ENCODE measurements around the gene TPR.

The TPR gene

DNA sequence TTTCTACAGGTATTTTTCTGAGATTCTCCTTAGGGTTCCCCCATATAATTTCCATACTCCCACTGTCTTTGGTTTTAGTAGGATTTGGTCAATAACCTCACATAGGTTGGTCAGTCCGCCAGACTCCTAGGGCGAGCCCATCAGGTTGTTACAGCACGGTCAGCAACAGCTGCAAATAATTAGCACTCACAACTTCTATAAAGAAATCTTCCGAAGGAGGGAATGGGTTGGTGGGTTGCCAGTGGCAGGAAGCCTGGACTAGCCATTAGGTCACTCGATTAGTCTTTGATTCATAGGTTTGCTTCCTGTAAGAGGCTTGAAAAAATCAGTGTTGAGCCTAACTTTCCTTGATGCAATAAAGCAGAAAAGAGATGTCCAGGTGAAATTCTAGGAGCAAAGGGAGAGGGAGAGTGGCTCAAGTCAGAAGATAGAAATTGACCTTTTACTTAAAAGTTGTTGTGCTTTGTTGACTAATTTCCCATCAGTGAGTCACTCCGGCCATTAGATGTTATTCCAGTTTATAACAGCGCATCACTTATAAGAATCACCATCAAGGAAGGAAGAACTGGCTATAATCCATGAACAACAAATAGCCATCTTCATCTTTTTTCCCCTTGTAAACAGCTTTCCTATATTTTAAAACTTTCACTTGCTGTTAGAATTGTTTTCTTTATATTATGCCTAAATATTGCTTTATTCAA is 88.3 kb downstream of the TPR start:
- no peak for DNase-seq

DNA sequence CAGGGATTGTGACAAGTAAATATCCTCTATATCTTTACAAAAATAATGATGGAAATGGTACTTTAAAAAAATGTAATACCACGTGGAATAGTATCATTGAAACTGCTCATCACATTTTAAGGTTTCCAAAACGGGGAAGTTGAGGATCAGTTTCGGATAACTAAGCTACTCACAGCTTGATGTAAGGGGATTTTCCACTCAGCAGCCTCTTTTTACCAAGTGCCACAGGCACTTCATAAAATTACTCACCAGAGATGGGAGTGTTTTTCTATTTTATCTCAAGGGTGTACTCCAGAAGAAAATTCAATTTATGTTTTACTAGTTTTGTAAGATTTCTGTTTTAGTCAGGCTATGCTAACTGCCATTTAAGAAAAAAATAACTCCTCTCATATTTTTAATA is 91.7 kb downstream of the TPR start:
- DNase-seq = no peak

- no peak for DNase-seq
These were observed 92.6 kb downstream of the TPR start for GRCh38 chr1:186282466-186282865.

DNA sequence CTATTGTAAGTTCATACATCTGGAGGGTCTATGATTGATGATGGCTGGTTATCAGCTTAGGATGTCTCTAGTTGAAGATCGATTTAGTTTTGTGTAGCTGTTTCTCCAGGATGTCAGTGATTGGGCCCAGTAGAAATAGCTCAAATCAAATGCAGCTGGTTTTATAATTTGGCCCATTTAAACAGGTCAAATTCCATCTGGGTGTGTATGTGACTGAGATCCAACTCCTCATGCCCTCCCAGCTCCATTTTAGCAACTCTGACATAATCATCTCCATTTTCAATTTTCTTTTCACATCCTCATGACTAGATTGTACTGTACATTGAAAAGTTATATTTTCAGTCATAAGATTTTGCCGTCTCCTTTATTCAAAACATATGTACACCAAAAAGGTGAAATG is 99.2 kb downstream of the TPR start:
- DNase-seq = no peak

DNA sequence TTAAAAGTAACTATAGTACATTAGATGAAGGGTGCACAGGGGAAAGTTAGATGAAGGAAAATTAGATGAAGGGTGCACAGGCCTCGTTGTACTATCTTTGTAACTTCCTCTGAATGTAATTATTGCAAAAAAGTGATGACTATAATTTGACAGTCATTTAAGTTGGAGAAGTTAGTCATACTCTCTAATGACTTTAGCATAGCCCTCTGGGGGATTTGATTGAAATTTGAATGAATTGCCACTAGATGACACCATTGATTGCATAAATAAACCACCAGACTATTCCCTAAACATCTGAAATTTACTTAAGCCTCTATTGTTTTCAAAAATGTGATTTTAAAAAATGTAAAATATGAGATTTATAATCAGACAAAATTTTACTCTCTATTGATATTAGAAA is 102.6 kb downstream of the TPR start:
- no peak for DNase-seq

- DNase-seq = no peak
These were observed 104.0 kb downstream of the TPR start for GRCh38 chr1:186271032-186271431.
